Measurements from ENCODE around the gene UBE2L3. TPM values are rescaled to one million over a fixed set of nuclear protein-coding genes. Genes with fewer than 3 reads are reported as not detected.
A peak's percentile ranks its signal among the peaks of the same experiment; 100 is the strongest.

The UBE2L3 gene
- total and polyA plus RNA-seq, 2 of the 13 experiments (the other 11 are each of a cell fraction or from before 2014, with no cell fraction given) = 30.2 to 58.1 TPM

DNA sequence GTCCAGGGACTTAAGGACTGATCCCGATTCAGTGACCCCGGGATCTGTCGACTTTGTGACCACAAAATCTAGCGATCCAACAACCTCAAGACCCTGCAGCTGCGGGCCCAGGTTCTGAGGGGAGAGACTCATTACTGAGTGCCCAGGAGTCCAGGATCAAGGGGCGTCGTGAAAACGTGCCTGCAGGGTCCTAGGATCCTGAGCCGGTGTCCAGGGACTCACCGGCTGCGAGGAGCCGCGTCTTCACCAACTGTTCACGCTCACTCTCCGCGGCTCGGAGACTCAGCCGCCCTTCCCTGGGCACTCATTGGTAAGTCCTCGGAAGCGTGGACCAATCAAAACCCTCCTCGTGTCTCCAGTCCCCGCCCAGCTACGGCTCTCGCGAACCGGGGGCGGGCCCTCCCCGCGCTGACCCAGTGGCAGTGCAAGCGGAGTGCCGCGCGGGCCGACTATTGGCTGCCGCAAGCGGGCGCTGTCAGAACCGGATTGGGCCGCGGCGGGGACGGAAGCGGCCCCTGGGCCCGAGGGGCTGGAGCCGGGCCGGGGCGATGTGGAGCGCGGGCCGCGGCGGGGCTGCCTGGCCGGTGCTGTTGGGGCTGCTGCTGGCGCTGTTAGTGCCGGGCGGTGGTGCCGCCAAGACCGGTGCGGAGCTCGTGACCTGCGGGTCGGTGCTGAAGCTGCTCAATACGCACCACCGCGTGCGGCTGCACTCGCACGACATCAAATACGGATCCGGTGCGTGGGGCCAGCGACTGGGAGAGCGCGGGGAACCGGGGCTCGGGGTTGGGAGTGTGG, 74.5 kb downstream of the UBE2L3 start, which contains the start of gene SDF2L1 (continued):
- no peak for TF ChIP-seq ZKSCAN1 (IDR thresholded peaks at IDR 0.05; ENCODE audit: low read length)
- TF ChIP-seq, protein P1, sequence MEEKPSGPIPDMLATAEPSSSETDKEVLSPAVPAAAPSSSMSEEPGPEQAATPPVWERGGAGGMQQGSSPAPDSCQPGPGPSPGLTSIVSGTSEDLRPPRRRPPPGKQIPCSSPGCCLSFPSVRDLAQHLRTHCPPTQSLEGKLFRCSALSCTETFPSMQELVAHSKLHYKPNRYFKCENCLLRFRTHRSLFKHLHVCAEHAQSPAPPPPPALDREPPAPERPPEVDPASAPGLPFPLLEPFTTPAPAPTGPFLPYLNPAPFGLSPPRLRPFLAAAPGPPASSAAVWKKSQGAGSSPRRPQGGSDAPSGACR (CRISPR knock-in tag; IDR thresholded peaks at IDR 0.05) = no peak
- TF ChIP-seq CHD4 (IDR thresholded peaks at IDR 0.05; ENCODE audit: borderline replicate concordance, low read length) = peak; percentile 57; the same call in 1 of the 2 replicates
- no peak for TF ChIP-seq ZNF841 (CRISPR knock-in tag; IDR thresholded peaks at IDR 0.05; ENCODE audit: borderline replicate concordance)
- TF ChIP-seq, protein P2, sequence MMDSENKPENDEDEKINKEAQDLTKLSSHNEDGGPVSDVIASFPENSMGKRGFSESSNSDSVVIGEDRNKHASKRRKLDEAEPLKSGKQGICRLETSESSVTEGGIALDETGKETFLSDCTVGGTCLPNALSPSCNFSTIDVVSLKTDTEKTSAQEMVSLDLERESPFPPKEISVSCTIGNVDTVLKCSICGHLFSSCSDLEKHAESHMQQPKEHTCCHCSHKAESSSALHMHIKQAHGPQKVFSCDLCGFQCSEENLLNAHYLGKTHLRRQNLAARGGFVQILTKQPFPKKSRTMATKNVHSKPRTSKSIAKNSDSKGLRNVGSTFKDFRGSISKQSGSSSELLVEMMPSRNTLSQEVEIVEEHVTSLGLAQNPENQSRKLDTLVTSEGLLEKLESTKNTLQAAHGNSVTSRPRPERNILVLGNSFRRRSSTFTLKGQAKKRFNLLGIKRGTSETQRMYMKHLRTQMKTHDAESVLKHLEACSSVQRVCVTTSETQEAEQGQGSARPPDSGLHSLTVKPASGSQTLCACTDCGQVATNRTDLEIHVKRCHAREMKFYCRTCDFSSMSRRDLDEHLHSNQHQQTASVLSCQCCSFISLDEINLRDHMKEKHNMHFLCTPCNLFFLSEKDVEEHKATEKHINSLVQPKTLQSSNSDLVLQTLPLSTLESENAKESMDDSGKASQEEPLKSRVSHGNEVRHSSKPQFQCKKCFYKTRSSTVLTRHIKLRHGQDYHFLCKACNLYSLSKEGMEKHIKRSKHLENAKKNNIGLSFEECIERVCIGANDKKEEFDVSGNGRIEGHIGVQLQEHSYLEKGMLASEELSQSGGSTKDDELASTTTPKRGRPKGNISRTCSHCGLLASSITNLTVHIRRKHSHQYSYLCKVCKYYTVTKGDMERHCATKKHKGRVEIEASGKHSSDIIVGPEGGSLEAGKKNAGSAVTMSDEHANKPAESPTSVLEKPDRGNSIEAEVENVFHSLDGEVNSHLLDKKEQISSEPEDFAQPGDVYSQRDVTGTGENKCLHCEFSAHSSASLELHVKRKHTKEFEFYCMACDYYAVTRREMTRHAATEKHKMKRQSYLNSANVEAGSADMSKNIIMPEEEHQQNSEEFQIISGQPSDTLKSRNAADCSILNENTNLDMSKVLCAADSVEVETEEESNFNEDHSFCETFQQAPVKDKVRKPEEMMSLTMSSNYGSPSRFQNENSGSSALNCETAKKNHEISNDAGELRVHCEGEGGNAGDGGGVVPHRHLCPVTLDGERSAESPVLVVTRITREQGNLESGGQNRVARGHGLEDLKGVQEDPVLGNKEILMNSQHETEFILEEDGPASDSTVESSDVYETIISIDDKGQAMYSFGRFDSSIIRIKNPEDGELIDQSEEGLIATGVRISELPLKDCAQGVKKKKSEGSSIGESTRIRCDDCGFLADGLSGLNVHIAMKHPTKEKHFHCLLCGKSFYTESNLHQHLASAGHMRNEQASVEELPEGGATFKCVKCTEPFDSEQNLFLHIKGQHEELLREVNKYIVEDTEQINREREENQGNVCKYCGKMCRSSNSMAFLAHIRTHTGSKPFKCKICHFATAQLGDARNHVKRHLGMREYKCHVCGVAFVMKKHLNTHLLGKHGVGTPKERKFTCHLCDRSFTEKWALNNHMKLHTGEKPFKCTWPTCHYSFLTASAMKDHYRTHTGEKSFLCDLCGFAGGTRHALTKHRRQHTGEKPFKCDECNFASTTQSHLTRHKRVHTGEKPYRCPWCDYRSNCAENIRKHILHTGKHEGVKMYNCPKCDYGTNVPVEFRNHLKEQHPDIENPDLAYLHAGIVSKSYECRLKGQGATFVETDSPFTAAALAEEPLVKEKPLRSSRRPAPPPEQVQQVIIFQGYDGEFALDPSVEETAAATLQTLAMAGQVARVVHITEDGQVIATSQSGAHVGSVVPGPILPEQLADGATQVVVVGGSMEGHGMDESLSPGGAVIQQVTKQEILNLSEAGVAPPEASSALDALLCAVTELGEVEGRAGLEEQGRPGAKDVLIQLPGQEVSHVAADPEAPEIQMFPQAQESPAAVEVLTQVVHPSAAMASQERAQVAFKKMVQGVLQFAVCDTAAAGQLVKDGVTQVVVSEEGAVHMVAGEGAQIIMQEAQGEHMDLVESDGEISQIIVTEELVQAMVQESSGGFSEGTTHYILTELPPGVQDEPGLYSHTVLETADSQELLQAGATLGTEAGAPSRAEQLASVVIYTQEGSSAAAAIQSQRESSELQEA (CRISPR knock-in tag; IDR thresholded peaks at IDR 0.05; ENCODE audit: not compliant biosample characterization) = no peak
- TF ChIP-seq, protein P3, sequence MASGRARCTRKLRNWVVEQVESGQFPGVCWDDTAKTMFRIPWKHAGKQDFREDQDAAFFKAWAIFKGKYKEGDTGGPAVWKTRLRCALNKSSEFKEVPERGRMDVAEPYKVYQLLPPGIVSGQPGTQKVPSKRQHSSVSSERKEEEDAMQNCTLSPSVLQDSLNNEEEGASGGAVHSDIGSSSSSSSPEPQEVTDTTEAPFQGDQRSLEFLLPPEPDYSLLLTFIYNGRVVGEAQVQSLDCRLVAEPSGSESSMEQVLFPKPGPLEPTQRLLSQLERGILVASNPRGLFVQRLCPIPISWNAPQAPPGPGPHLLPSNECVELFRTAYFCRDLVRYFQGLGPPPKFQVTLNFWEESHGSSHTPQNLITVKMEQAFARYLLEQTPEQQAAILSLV (CRISPR knock-in tag; IDR thresholded peaks at IDR 0.05; ENCODE audit: borderline replicate concordance) = no peak; the same call in 1 of the 2 replicates
- 0 out of 2 replicates have a peak, but pooled peaks have one; percentile 29 for TF ChIP-seq MTA1 (CRISPR knock-in tag; IDR thresholded peaks at IDR 0.05; ENCODE audit: borderline replicate concordance)
- peak; percentile 72 for TF ChIP-seq DMAP1 (CRISPR knock-in tag; IDR thresholded peaks at IDR 0.05)
- TF ChIP-seq SP4 (CRISPR knock-in tag; IDR thresholded peaks at IDR 0.05) = peak; percentile 92
- TF ChIP-seq ZFP1 (CRISPR knock-in tag; IDR thresholded peaks at IDR 0.05) = no peak
- no peak for TF ChIP-seq SMAD3 (CRISPR knock-in tag; IDR thresholded peaks at IDR 0.05)
- TF ChIP-seq ZFY (CRISPR knock-in tag; IDR thresholded peaks at IDR 0.05) = peak; percentile 58; the same call in 1 of the 2 replicates
- TF ChIP-seq YEATS4 (CRISPR knock-in tag; IDR thresholded peaks at IDR 0.05; ENCODE audit: borderline replicate concordance) = no peak; the same call in 1 of the 2 replicates
- TF ChIP-seq NCOA2 (CRISPR knock-in tag; IDR thresholded peaks at IDR 0.05) = no peak; the same call in 1 of the 2 replicates
- TF ChIP-seq SNRNP70 (IDR thresholded peaks at IDR 0.05; ENCODE audit: low read depth, low read length) = no peak
- TF ChIP-seq, protein P4, sequence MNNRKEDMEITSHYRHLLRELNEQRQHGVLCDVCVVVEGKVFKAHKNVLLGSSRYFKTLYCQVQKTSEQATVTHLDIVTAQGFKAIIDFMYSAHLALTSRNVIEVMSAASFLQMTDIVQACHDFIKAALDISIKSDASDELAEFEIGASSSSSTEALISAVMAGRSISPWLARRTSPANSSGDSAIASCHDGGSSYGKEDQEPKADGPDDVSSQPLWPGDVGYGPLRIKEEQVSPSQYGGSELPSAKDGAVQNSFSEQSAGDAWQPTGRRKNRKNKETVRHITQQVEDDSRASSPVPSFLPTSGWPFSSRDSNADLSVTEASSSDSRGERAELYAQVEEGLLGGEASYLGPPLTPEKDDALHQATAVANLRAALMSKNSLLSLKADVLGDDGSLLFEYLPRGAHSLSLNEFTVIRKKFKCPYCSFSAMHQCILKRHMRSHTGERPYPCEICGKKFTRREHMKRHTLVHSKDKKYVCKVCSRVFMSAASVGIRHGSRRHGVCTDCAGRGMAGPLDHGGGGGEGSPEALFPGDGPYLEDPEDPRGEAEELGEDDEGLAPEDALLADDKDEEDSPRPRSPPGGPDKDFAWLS (CRISPR knock-in tag; IDR thresholded peaks at IDR 0.05; ENCODE audit: borderline replicate concordance) = no peak
- peak; percentile 49; the same call in 1 of the 2 replicates for TF ChIP-seq ZNF563 (CRISPR knock-in tag; IDR thresholded peaks at IDR 0.05)
